Metanephros (tissue), 1 donor: ENCODE data around the gene CLEC12A. TPM values are rescaled to one million over a fixed set of nuclear protein-coding genes. Genes with fewer than 3 reads are reported as not detected.

Source experiments
- total RNA-seq: library from RNA; depleted of rRNA; stranded (reverse); fragments of >200 nt; gene quantifications from one replicate; pipeline ENCODE4 v1.2.3, GENCODE V29; 2014

CLEC12A gene
- 5.2 TPM for total RNA-seq

GRCh38 chr12:9971181-9971580, at the start of gene CLEC12A:
CLEC12A (plus strand) TSS chr12:9971409; CDS start chr12:9971597, 188 bp downstream.

GRCh38 chr12:9932270-9932669, 38.9 kb upstream of the CLEC12A start, which contains the start of gene CLEC2A:
CLEC2A (minus strand) TSS chr12:9932370; CDS start chr12:9932329, 41 bp downstream.

GRCh38 chr12:9999016-9999415, 27.8 kb downstream of the CLEC12A start, which contains the start of gene CLEC1B:
CLEC1B (minus strand) TSS chr12:9999121; CDS start chr12:9999100, 21 bp downstream.

GRCh38 chr12:10030446-10030845, 59.2 kb downstream of the CLEC12A start, which contains the start of gene CLEC9A:
CLEC9A (plus strand) TSS chr12:10030682; CDS start chr12:10052688, 22,006 bp downstream.

Other genes starting within 250 kb of the CLEC12A start
- 0.35 TPM for gene CLECL1, start 238.3 kb upstream of the CLEC12A start, total RNA-seq
- 14.5 TPM for gene CD69, start 210.5 kb upstream of the CLEC12A start, total RNA-seq
- 0.70 TPM for gene KLRF1, start 143.9 kb upstream of the CLEC12A start, total RNA-seq
- 15.9 TPM for gene CLEC2B, start 102.1 kb upstream of the CLEC12A start, total RNA-seq
- gene KLRF2, start 89.9 kb upstream of the CLEC12A start, total RNA-seq: not detected
- gene CLEC2A, start 39.0 kb upstream of the CLEC12A start, total RNA-seq: not detected
- gene CLEC1B, start 27.7 kb downstream of the CLEC12A start, total RNA-seq: 1.1 TPM
- gene CLEC12B, start 39.2 kb downstream of the CLEC12A start, total RNA-seq: 0.88 TPM
- 0.93 TPM for gene CLEC9A, start 59.3 kb downstream of the CLEC12A start, total RNA-seq
- 6.1 TPM for gene CLEC1A, start 127.6 kb downstream of the CLEC12A start, total RNA-seq
- 4.7 TPM for gene CLEC7A, start 158.8 kb downstream of the CLEC12A start, total RNA-seq
- gene OLR1, start 200.7 kb downstream of the CLEC12A start, total RNA-seq: 3.0 TPM
- 127 TPM for gene TMEM52B, start 207.6 kb downstream of the CLEC12A start, total RNA-seq
- 93.0 TPM for gene GABARAPL1, start 241.5 kb downstream of the CLEC12A start, total RNA-seq